ENCODE results near the gene NOX3.

NOX3 gene, protein sequence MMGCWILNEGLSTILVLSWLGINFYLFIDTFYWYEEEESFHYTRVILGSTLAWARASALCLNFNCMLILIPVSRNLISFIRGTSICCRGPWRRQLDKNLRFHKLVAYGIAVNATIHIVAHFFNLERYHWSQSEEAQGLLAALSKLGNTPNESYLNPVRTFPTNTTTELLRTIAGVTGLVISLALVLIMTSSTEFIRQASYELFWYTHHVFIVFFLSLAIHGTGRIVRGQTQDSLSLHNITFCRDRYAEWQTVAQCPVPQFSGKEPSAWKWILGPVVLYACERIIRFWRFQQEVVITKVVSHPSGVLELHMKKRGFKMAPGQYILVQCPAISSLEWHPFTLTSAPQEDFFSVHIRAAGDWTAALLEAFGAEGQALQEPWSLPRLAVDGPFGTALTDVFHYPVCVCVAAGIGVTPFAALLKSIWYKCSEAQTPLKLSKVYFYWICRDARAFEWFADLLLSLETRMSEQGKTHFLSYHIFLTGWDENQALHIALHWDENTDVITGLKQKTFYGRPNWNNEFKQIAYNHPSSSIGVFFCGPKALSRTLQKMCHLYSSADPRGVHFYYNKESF

DNA sequence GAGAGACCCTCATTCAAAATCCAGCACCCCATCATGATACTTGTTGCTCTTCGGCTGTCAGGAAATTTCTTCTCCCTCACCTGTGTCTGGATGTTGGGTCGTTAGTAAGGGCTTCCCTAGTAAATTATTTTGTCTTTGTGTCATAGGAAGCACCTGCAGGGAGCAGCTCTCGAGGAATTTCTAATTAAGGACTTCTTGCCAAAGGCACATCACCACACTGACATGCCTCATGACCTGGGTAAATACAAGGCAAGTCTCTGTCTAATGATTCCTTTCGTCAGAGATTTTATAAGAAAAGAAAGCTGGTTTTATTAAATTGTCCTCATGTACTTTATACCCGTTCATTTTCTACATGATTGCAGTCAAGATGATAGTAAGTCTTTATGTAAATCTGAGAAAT, at the start of gene NOX3:
Gene NOX3, minus strand, starts transcription at position 74 of the 400 bp plus-strand sequence. Its CDS starts 39 bp downstream, at position 35.
- no peak for DNase-seq (ENCODE audit: low read depth)
- TF ChIP-seq, protein P1, sequence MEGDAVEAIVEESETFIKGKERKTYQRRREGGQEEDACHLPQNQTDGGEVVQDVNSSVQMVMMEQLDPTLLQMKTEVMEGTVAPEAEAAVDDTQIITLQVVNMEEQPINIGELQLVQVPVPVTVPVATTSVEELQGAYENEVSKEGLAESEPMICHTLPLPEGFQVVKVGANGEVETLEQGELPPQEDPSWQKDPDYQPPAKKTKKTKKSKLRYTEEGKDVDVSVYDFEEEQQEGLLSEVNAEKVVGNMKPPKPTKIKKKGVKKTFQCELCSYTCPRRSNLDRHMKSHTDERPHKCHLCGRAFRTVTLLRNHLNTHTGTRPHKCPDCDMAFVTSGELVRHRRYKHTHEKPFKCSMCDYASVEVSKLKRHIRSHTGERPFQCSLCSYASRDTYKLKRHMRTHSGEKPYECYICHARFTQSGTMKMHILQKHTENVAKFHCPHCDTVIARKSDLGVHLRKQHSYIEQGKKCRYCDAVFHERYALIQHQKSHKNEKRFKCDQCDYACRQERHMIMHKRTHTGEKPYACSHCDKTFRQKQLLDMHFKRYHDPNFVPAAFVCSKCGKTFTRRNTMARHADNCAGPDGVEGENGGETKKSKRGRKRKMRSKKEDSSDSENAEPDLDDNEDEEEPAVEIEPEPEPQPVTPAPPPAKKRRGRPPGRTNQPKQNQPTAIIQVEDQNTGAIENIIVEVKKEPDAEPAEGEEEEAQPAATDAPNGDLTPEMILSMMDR (conservative IDR thresholded peaks at IDR 0.05; ENCODE audit: low read depth, low read length) = no peak
- no peak within 1 kb of the TSS for H3K4me3 ChIP-seq (ENCODE audit: low read length)

DNA sequence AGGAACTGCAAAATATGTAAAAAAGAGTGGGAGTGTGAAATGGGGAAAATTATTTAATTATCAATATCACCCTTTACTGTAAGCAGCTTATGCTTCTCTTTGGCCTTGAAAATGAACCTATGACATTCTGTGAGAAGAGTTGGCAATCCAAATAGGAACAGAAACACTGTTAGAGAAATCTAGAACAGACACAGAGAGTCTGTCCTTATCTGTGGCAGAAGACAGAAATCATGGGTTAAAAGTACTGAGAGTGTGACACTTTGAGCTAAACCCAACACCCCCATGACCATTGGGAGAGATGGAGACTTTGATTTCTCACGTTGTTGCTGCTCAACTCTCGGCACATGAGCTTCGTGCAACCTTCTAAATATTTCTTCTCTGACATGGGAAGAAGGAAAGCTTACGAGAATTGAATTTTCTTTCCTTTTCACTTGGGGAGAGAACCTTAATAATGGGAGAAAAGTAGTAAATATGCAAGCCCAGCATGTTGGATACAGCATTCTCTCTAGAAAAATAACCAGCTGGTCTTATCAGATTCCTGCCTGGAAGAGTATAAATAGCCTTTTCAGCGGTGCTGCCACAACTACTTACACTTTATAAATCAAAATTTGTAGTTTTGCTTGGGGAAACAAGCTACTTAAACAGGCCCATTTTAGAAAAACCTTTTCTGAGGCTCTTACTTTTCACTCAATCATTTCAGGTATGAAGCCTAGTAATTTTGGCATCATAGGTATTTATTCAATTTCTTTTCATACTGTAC, 49.4 kb upstream of the NOX3 start:
- H3K4me3 ChIP-seq (ENCODE audit: low read length) = no peak overlapping the region
- TF ChIP-seq, protein P1 (conservative IDR thresholded peaks at IDR 0.05; ENCODE audit: low read depth, low read length) = no peak
- DNase-seq (ENCODE audit: low read depth) = no peak

DNA sequence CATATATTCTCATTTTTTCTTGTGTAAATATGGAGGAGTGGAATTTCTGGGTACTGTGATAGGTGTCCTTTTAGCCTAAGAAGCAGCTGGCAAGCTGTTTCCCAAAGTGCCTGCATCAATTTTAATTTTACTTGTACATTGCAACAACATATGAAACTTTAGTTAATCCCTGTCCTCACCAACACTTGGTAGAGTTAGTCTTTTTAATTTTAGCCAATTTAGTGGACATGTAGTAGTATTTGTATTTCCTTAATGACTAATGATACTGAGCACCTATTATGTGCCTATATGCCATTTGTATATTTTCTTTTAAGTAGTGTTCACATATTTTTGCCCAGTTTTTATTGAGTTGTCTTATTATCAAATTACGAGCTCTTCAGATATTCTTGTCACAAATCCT, 46.8 kb upstream of the NOX3 start:
- TF ChIP-seq, protein P1 (conservative IDR thresholded peaks at IDR 0.05; ENCODE audit: low read depth, low read length) = no peak
- no peak overlapping the region for H3K4me3 ChIP-seq (ENCODE audit: low read length)
- no peak for DNase-seq (ENCODE audit: low read depth)

- no peak for DNase-seq (ENCODE audit: low read depth)
- no peak overlapping the region for H3K4me3 ChIP-seq (ENCODE audit: low read length)
- TF ChIP-seq, protein P1 (conservative IDR thresholded peaks at IDR 0.05; ENCODE audit: low read depth, low read length) = no peak
Measured at GRCh38 chr6:155499574-155499973, 43.9 kb upstream of the NOX3 start.

DNA sequence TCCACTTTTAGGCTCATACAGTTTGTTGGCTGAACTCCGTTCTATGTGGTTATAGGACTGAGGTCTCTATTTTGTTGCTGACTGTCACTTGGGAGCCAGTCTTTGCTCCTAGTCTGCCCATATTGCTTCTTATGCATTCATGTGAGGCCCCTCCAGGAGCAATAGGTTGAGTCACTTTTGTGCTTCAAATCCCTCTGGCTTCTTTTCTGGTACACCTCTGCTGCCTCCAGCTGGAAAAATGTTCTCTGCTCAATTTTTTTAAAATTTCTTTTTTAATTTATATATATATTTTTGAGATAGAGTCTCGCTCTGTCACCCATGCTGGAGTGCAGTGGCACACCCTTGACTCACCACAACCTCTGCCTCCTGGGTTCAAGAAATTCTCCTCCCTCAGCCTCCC, 42.7 kb upstream of the NOX3 start:
- DNase-seq (ENCODE audit: low read depth) = no peak
- TF ChIP-seq, protein P1 (conservative IDR thresholded peaks at IDR 0.05; ENCODE audit: low read depth, low read length) = no peak
- H3K4me3 ChIP-seq (ENCODE audit: low read length) = no peak overlapping the region

- TF ChIP-seq, protein P1 (conservative IDR thresholded peaks at IDR 0.05; ENCODE audit: low read depth, low read length) = no peak
- no peak for DNase-seq (ENCODE audit: low read depth)
- H3K4me3 ChIP-seq (ENCODE audit: low read length) = no peak overlapping the region
Measured at GRCh38 chr6:155497273-155497672, 41.6 kb upstream of the NOX3 start.

All from retinal pigment epithelial cell (primary cell).